ENCODE data around the gene TESPA1.

The TESPA1 gene

GRCh38 chr12:54968181-54968730 is 16.3 kb downstream of the TESPA1 start:
- no peaks in the 10 kb centered on the region for H3K4me1 ChIP-seq (ENCODE audit: control insufficient read depth in 1 of 2, insufficient read depth in 2 of 2, low read length in 2 of 2)
- no peak overlapping the region for H3K4me3 ChIP-seq (ENCODE audit: low read depth in 1 of 2, low read length in 2 of 2)
- no peaks in the 10 kb centered on the region for H3K27me3 ChIP-seq (ENCODE audit: control insufficient read depth in 1 of 2, insufficient read depth in 2 of 2, low read length in 2 of 2)
- H3K36me3 ChIP-seq (ENCODE audit: control insufficient read depth in 1 of 2, insufficient read depth in 2 of 2, low read length in 2 of 2): no peaks in the 10 kb centered on the region
- no peak overlapping the region for H3K9ac ChIP-seq (ENCODE audit: low read depth in 1 of 2, low read length in 2 of 2)
- H3K9me3 ChIP-seq (ENCODE audit: control insufficient read depth in 1 of 2, low read length in 2 of 2): no peaks in the 10 kb centered on the region
- H3K27ac ChIP-seq (ENCODE audit: low read depth, low read length): no peak overlapping the region

GRCh38 chr12:54967461-54967860 is 17.1 kb downstream of the TESPA1 start:
- Histone ChIP-seq H3K27me3 (ENCODE audit: control insufficient read depth in 1 of 2, insufficient read depth in 2 of 2, low read length in 2 of 2) (no peaks in the 10 kb centered on the region), H3K9ac (ENCODE audit: low read depth in 1 of 2, low read length in 2 of 2) (no peak overlapping the region), H3K36me3 (ENCODE audit: control insufficient read depth in 1 of 2, insufficient read depth in 2 of 2, low read length in 2 of 2) (no peaks in the 10 kb centered on the region), H3K4me3 (ENCODE audit: low read depth in 1 of 2, low read length in 2 of 2) (no peak overlapping the region), H3K4me1 (ENCODE audit: control insufficient read depth in 1 of 2, insufficient read depth in 2 of 2, low read length in 2 of 2) (no peaks in the 10 kb centered on the region), H3K9me3 (ENCODE audit: control insufficient read depth in 1 of 2, low read length in 2 of 2) (no peaks in the 10 kb centered on the region), H3K27ac (ENCODE audit: low read depth, low read length) (no peak overlapping the region)

- no peaks in the 10 kb centered on the region for H3K27me3 ChIP-seq (ENCODE audit: control insufficient read depth in 1 of 2, insufficient read depth in 2 of 2, low read length in 2 of 2)
- no peak overlapping the region for H3K4me3 ChIP-seq (ENCODE audit: low read depth in 1 of 2, low read length in 2 of 2)
- no peaks in the 10 kb centered on the region for H3K9me3 ChIP-seq (ENCODE audit: control insufficient read depth in 1 of 2, low read length in 2 of 2)
- H3K9ac ChIP-seq (ENCODE audit: low read depth in 1 of 2, low read length in 2 of 2): no peak overlapping the region
- H3K27ac ChIP-seq (ENCODE audit: low read depth, low read length): no peak overlapping the region
- no peaks in the 10 kb centered on the region for H3K4me1 ChIP-seq (ENCODE audit: control insufficient read depth in 1 of 2, insufficient read depth in 2 of 2, low read length in 2 of 2)
- no peaks in the 10 kb centered on the region for H3K36me3 ChIP-seq (ENCODE audit: control insufficient read depth in 1 of 2, insufficient read depth in 2 of 2, low read length in 2 of 2)
Measured at GRCh38 chr12:54961190-54961589, 23.4 kb downstream of the TESPA1 start.

- no peak overlapping the region for H3K4me3 ChIP-seq (ENCODE audit: low read depth in 1 of 2, low read length in 2 of 2)
- H3K36me3 ChIP-seq (ENCODE audit: control insufficient read depth in 1 of 2, insufficient read depth in 2 of 2, low read length in 2 of 2): no peaks in the 10 kb centered on the region
- H3K27ac ChIP-seq (ENCODE audit: low read depth, low read length): no peak overlapping the region
- H3K27me3 ChIP-seq (ENCODE audit: control insufficient read depth in 1 of 2, insufficient read depth in 2 of 2, low read length in 2 of 2): no peaks in the 10 kb centered on the region
- H3K9me3 ChIP-seq (ENCODE audit: control insufficient read depth in 1 of 2, low read length in 2 of 2): no peaks in the 10 kb centered on the region
- H3K9ac ChIP-seq (ENCODE audit: low read depth in 1 of 2, low read length in 2 of 2): no peak overlapping the region
- H3K4me1 ChIP-seq (ENCODE audit: control insufficient read depth in 1 of 2, insufficient read depth in 2 of 2, low read length in 2 of 2): no peaks in the 10 kb centered on the region
Measured at GRCh38 chr12:54959291-54960018, 25.1 kb downstream of the TESPA1 start.

GRCh38 chr12:54958048-54958658 is 26.4 kb downstream of the TESPA1 start:
- H3K36me3 ChIP-seq (ENCODE audit: control insufficient read depth in 1 of 2, insufficient read depth in 2 of 2, low read length in 2 of 2): no peaks in the 10 kb centered on the region
- H3K27ac ChIP-seq (ENCODE audit: low read depth, low read length): no peak overlapping the region
- no peak overlapping the region for H3K9ac ChIP-seq (ENCODE audit: low read depth in 1 of 2, low read length in 2 of 2)
- no peaks in the 10 kb centered on the region for H3K27me3 ChIP-seq (ENCODE audit: control insufficient read depth in 1 of 2, insufficient read depth in 2 of 2, low read length in 2 of 2)
- H3K4me1 ChIP-seq (ENCODE audit: control insufficient read depth in 1 of 2, insufficient read depth in 2 of 2, low read length in 2 of 2): no peaks in the 10 kb centered on the region
- H3K4me3 ChIP-seq (ENCODE audit: low read depth in 1 of 2, low read length in 2 of 2): no peak overlapping the region
- no peaks in the 10 kb centered on the region for H3K9me3 ChIP-seq (ENCODE audit: control insufficient read depth in 1 of 2, low read length in 2 of 2)

GRCh38 chr12:54956818-54957641 is 27.5 kb downstream of the TESPA1 start:
- Histone ChIP-seq H3K4me3 (ENCODE audit: low read depth in 1 of 2, low read length in 2 of 2) (no peak overlapping the region), H3K36me3 (ENCODE audit: control insufficient read depth in 1 of 2, insufficient read depth in 2 of 2, low read length in 2 of 2) (no peaks in the 10 kb centered on the region), H3K9ac (ENCODE audit: low read depth in 1 of 2, low read length in 2 of 2) (no peak overlapping the region), H3K27ac (ENCODE audit: low read depth, low read length) (no peak overlapping the region), H3K27me3 (ENCODE audit: control insufficient read depth in 1 of 2, insufficient read depth in 2 of 2, low read length in 2 of 2) (no peaks in the 10 kb centered on the region), H3K9me3 (ENCODE audit: control insufficient read depth in 1 of 2, low read length in 2 of 2) (no peaks in the 10 kb centered on the region), H3K4me1 (ENCODE audit: control insufficient read depth in 1 of 2, insufficient read depth in 2 of 2, low read length in 2 of 2) (no peaks in the 10 kb centered on the region)

GRCh38 chr12:54956322-54956721 is 28.2 kb downstream of the TESPA1 start:
- H3K27me3 ChIP-seq (ENCODE audit: control insufficient read depth in 1 of 2, insufficient read depth in 2 of 2, low read length in 2 of 2): no peaks in the 10 kb centered on the region
- H3K9me3 ChIP-seq (ENCODE audit: control insufficient read depth in 1 of 2, low read length in 2 of 2): no peaks in the 10 kb centered on the region
- H3K36me3 ChIP-seq (ENCODE audit: control insufficient read depth in 1 of 2, insufficient read depth in 2 of 2, low read length in 2 of 2): no peaks in the 10 kb centered on the region
- no peak overlapping the region for H3K4me3 ChIP-seq (ENCODE audit: low read depth in 1 of 2, low read length in 2 of 2)
- H3K4me1 ChIP-seq (ENCODE audit: control insufficient read depth in 1 of 2, insufficient read depth in 2 of 2, low read length in 2 of 2): no peaks in the 10 kb centered on the region
- H3K9ac ChIP-seq (ENCODE audit: low read depth in 1 of 2, low read length in 2 of 2): no peak overlapping the region
- no peak overlapping the region for H3K27ac ChIP-seq (ENCODE audit: low read depth, low read length)

- Histone ChIP-seq H3K36me3 (ENCODE audit: control insufficient read depth in 1 of 2, insufficient read depth in 2 of 2, low read length in 2 of 2) (no peaks in the 10 kb centered on the region), H3K9me3 (ENCODE audit: control insufficient read depth in 1 of 2, low read length in 2 of 2) (no peaks in the 10 kb centered on the region), H3K27me3 (ENCODE audit: control insufficient read depth in 1 of 2, insufficient read depth in 2 of 2, low read length in 2 of 2) (no peaks in the 10 kb centered on the region), H3K27ac (ENCODE audit: low read depth, low read length) (no peak overlapping the region), H3K9ac (ENCODE audit: low read depth in 1 of 2, low read length in 2 of 2) (no peak overlapping the region), H3K4me3 (ENCODE audit: low read depth in 1 of 2, low read length in 2 of 2) (no peak overlapping the region), H3K4me1 (ENCODE audit: control insufficient read depth in 1 of 2, insufficient read depth in 2 of 2, low read length in 2 of 2) (no peaks in the 10 kb centered on the region)
Measured at GRCh38 chr12:54954801-54955200, 29.8 kb downstream of the TESPA1 start.

- H3K36me3 ChIP-seq (ENCODE audit: control insufficient read depth in 1 of 2, insufficient read depth in 2 of 2, low read length in 2 of 2): no peaks in the 10 kb centered on the region
- H3K9me3 ChIP-seq (ENCODE audit: control insufficient read depth in 1 of 2, low read length in 2 of 2): no peaks in the 10 kb centered on the region
- H3K9ac ChIP-seq (ENCODE audit: low read depth in 1 of 2, low read length in 2 of 2): no peak overlapping the region
- H3K27me3 ChIP-seq (ENCODE audit: control insufficient read depth in 1 of 2, insufficient read depth in 2 of 2, low read length in 2 of 2): no peaks in the 10 kb centered on the region
- no peak overlapping the region for H3K27ac ChIP-seq (ENCODE audit: low read depth, low read length)
- H3K4me1 ChIP-seq (ENCODE audit: control insufficient read depth in 1 of 2, insufficient read depth in 2 of 2, low read length in 2 of 2): no peaks in the 10 kb centered on the region
- no peak overlapping the region for H3K4me3 ChIP-seq (ENCODE audit: low read depth in 1 of 2, low read length in 2 of 2)
Measured at GRCh38 chr12:54954228-54954627, 30.3 kb downstream of the TESPA1 start.
